Measurements from ENCODE around the gene MANF.

DNA sequence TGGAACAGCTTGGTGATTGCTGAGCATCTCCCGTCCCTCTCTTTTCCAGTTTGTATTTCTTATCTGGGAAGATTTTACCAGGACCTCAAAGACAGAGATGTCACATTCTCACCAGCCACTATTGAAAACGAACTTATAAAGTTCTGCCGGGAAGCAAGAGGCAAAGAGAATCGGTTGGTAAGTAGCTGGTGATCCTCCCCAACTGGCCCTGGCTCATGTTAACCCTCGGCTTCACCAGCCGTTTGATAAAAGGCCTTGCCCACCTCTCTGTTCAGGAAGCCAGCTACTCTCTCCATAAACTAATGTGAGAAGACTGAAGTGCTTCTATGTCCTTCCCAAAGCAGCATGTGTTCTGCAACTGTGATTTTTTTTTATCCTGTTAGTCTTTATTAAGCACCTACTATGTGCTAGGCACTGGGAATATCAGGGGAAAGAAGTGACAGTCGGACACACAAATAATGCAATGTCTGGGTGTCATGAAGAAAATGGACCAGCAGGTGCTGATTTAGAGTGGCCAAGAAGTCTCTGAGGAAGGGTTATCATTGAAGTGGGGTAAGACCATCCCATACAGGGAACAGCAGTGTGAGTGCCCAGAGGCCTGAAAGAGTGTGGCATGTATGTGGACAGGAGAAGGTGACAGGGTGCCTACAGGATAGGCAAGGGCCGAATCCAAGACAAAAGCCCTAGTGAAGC is 1.2 kb downstream of the MANF start:
- TF ChIP-seq, protein P1, sequence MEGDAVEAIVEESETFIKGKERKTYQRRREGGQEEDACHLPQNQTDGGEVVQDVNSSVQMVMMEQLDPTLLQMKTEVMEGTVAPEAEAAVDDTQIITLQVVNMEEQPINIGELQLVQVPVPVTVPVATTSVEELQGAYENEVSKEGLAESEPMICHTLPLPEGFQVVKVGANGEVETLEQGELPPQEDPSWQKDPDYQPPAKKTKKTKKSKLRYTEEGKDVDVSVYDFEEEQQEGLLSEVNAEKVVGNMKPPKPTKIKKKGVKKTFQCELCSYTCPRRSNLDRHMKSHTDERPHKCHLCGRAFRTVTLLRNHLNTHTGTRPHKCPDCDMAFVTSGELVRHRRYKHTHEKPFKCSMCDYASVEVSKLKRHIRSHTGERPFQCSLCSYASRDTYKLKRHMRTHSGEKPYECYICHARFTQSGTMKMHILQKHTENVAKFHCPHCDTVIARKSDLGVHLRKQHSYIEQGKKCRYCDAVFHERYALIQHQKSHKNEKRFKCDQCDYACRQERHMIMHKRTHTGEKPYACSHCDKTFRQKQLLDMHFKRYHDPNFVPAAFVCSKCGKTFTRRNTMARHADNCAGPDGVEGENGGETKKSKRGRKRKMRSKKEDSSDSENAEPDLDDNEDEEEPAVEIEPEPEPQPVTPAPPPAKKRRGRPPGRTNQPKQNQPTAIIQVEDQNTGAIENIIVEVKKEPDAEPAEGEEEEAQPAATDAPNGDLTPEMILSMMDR (conservative IDR thresholded peaks at IDR 0.05; ENCODE audit: low read length) = no peak
- no peak for TF ChIP-seq EZH2phosphoT487 (IDR thresholded peaks at IDR 0.05; ENCODE audit: borderline replicate concordance, low read depth, low read length)
